Measurements from ENCODE around the gene ARHGAP15.
A peak's percentile ranks its signal among the peaks of the same experiment; 100 is the strongest.
"Not testable (repeated sequence)": the region's sequence is repeated elsewhere in the genome, so short reads cannot be mapped to it uniquely, and the experiment has no call there.

The ARHGAP15 gene

DNA sequence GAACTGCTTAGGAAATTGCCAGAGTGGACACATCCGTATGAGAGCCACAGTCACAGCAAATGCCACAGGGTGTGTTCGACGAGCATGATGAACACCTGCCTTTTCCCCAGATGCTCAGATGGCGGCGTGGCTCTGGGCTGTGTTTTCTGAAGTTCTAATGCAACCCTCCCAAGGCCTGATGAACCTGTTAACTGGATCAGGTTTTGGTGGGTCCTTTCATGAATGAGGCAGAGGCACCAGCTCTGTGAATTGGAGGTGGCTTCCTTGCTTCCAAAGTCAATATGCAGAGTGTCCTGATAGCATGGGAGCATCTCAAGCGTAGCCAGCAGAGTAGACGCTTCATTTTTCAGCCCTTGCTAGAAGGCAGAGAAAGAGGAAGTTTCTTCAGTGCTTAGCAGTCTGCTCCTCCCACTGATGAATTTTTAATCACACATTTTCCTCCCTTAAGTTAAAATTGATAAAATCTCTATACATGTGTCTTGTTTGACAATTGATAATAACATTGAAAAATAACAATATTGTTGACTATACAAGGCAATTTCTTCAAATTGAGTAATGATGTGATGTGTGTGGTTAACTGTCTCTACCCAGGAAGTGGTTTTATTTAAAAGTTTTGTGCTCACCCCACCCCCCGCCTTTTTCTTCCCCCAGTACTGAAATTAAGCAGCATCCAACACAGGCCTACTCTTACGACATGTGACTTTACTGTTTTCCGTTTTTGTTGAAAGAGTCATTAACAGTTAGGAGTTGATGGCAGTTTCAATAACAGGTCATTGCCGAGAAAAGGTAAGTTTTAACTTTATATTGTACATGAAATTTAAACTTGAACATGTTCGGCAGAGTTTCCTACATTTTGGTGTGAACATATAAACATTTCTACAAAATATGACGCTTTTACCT lies at the start of gene ARHGAP15:
TSS of gene ARHGAP15 (plus strand) at position 739 of the 900 bp plus-strand sequence.
- peak in 2 of 3 experiments; percentile 15 to 65 for DNase-seq

DNA sequence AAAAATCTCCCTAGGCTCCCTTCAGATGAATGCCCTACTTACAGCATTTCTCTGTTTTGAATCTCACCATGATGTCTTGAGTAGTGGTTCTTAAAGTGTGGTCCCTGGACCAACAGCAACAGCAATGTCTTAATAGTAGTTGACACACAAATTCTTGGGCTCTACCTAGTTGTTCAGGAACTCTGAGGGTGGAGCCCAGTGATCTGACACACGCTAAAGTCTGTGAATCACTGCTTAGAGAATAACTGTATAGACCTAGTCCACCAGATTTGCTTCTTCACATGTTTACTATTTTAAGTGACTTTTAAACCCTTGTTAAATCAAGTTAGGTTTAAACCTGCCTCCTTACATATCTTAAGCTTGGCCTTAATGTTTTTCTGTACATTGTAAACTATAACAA lies 47.6 kb upstream of the ARHGAP15 start:
- DNase-seq: no peak

GRCh38 chr2:143083636-143084035 lies 45.6 kb upstream of the ARHGAP15 start:
- DNase-seq: no peak

- DNase-seq: no peak
Observed at GRCh38 chr2:143084462-143084861, 44.8 kb upstream of the ARHGAP15 start.

GRCh38 chr2:143085125-143085784 lies 44.0 kb upstream of the ARHGAP15 start:
- DNase-seq: no peak

DNA sequence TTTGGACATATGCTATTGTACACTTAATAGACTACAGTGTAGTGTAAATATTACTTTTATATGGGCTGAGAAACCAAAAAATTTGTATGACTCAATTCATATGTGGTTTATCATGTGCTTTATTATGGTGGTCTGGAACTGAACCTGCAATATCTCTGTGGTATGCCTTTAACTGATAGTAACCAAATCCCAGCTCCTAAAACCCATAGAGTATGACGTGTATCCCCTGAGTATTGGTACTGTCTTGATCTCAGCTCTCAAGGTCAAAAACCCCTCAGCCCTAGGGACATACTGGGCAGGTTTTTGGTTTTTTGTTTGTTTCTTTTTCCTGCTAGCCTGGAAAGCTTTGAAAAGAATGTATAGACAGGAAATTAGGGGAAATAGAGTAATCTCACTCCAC lies 42.2 kb upstream of the ARHGAP15 start:
- no peak for DNase-seq

DNA sequence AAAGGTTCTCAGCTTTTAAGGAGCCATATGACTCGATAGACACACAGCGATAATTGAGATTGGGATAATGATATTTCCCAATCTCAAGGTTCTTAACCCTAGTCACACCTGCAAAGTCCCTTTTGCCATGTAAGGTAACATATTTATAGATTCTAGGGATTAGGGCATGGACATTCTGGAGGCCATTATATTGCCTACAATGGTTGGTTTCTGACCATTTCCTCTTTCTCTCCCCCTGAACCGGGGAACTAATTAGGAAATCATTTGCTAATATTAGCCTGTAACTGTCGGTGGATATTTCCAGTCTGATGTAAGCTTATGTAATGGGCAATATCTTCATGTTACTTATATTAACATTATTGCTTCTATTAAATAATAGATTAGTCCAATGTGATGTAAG lies 40.8 kb upstream of the ARHGAP15 start:
- no peak for DNase-seq

- DNase-seq: not testable (repeated sequence)
Observed at GRCh38 chr2:143089520-143089919, 39.7 kb upstream of the ARHGAP15 start.

DNA sequence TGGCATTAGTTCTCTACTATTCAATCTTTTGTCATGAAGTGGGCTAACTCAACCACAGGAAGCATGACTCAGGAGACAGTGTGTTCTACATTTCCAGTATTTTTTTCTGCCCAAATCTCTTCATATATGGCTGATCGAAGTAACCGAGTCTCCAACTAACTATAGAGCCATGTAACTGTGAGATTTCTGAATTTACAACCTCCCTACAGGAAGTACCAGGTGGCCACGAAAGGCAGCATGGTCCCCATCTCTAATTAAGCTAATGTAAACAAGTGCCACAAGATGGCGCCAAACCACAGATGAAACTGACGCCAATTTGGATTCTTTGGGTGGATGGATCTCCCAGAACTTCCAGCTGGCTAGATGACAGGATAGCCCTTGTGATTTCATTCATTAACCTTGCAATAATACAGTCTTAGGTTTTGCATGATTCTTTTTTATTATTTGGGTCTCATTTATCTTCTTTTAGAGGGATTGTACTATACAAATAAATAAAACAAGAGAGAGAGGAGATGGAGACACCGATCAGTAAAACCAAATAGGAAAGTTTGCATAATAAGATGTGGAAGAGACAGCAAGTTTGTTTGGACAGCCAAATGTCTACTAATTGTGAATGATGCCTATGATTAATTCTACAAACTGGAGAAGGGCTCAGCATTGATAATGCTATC lies 18.3 kb upstream of the ARHGAP15 start:
- peak; percentile 60 to 86 (median 63) for DNase-seq

- DNase-seq: no peak
Observed at GRCh38 chr2:143117225-143117624, 12.0 kb upstream of the ARHGAP15 start.

DNA sequence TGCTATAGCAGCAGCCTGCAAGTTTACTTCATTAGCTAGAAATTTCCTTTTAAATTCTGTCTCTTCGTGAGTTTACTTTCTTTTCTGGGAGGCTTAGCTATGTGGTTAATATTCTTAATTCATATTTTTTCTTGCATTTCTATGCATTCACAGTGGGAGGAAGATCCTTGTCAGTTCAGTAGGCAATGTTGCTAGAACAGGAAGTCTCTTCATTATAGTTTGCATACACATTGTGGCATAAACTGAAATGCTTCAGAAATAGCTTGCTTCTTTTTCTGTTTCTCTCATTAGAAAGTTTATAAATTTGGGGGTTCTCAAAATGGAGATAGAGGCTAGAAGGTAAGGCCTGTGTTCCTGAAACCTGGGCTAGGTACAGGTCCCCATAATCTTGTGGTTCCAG lies 8.1 kb upstream of the ARHGAP15 start:
- no peak for DNase-seq

DNA sequence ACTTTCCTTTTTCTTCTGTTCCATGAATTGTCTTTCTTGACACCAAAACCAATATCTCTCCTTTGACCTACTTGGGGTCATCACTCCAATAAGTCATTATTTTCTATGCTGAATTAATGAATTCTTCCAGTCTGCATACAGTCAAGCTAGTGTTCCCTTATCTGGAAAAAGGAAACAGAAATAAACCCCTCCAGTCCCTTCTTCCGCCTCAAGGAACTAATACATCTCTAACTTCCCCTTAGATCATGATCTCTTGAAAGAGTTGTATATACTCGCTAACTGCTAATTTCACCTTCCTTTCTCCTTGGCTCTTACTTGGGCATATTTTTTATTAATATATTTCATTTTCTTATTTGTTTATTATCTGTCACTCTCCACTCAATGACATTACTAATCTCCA lies 7.3 kb upstream of the ARHGAP15 start:
- no peak for DNase-seq

DNA sequence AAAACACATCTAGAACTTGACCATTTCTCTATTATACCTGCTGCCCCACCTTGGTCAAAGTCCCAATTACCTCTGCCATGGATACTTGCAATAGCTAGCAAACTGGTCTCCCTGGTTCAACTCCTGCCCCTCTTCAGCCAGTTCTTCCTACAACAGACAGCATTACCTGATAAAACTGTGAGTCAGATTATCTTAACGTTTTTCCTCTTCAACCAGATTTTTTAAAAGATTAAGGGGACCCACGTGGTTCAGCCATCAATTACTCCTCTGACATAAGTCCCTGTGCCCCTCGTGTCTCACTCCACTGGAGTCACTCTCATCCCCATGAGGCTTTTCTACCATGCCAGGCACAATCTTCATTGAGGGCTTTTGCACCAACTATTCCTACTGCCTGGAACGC lies 5.3 kb upstream of the ARHGAP15 start:
- no peak for DNase-seq

DNA sequence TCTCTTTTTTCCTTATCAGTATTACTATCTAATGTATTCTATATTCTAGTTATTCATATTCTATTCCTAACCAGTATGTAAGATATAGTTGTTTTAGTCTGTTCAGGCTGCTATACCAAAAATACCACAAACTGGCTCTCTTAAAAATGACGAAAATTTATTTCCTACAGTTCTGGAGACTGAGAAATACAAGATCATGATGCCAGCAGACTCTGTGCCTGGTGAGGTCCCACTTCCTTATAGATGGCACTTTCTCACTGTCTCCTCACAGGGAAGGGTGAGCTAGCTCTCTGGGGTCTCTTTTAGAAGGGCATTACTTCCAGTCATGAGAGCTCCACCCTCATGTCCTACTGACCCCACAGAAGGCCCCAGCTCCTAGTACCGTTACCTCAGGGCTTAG lies 4.8 kb upstream of the ARHGAP15 start:
- no peak for DNase-seq

- DNase-seq: no peak
Observed at GRCh38 chr2:143125717-143126116, 3.5 kb upstream of the ARHGAP15 start.

- no peak for DNase-seq
Observed at GRCh38 chr2:143132355-143132754, 3.1 kb downstream of the ARHGAP15 start.

GRCh38 chr2:143133783-143134182 lies 4.6 kb downstream of the ARHGAP15 start:
- no peak for DNase-seq

DNA sequence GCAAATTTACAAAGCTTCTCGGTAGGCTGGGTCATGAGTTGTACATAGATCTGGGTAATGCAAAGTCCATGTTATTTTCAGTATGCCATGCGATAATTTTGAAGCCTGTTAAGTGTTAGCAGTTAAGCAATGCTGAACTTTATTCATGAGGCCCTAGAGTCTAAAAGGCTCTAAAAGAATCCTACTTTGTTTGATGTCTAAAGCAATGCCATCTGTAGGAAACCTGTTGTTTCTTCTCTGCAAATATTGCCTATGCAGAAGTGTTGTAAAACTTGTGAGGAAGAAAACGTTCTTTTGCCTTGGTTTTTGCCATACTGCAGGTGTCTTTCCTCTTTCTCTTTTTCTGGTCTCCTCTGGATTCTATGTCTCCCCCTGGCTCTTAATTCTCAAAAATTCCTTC lies 9.1 kb downstream of the ARHGAP15 start:
- DNase-seq: no peak

DNA sequence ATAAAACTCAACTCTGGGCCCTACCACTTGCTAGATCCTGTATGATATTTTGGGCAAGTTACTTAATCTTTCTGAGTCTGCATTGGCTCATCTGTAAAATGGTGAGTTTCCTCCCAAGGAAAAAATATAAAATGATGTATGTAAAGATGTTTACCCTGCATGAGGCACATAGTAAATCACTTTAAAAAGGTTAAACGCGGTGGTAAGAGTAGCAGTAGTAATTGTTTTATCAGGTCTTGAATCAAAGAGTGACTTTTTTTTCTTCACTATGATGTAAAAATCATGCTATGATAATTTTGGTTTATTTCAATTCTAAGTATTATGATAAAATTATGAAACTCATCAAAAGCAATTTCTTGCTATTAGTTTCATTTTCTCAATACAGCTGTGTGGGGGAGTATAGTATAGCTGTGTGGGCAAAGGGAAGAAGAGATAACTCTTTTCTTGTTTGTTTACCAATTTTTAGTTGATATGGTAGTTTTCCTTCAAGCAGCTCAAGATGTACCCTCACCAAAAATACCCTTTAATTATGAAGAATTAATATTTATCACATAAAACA lies 10.7 kb downstream of the ARHGAP15 start:
- DNase-seq: no peak

GRCh38 chr2:143140864-143141661 lies 11.8 kb downstream of the ARHGAP15 start:
- no peak for DNase-seq

- no peak for DNase-seq
Observed at GRCh38 chr2:143142598-143142997, 13.4 kb downstream of the ARHGAP15 start.

DNA sequence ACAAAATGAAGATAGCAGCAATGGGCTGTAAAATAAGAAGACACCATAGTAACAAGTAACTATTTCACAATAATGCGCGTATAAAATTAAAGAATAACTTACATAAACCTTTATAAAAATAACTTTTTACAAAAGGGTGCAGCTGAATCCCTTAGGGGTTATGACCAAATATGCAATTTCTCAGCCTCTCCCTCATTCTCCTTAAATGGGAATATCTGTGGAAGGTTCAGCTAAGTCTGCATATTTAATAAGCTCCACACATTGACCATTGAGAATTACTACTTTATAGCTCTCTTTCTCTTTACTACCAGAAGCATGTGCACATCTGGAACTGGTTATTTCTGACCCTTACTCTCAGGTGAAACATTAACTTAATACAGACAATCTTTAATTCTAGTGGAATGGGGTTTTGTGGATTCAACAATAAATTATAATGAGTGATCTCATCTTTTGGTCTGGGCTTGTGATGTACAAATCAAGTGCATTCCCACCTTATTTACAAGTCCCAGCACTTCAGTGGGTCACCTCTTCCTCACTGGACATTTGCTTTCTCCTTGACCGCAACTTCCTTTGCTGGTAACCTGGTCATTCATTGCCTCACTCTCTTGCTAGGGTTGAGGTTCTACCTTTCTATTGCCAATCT lies 15.7 kb downstream of the ARHGAP15 start:
- no peak for DNase-seq

All from NCI-H1417 (cell line).